Breast epithelium (tissue), 4 donors: ENCODE data around the gene VPS37D. TPM values are rescaled to one million over a fixed set of nuclear protein-coding genes. Genes with fewer than 3 reads are reported as not detected.

Experiments used
- DNase-seq, 2 donors: peaks; one replicate each; pipeline ENCODE4 v3.0.0-alpha.2; 2019; ENCODE audit warnings: low spot score in 2 of 2
- H3K27ac ChIP-seq, 2 donors: fragments of 200-600 bp; sonication (generic) in 1 of 2; one replicate each; pipeline ENCODE4 v1.5.1; 2016 to 2019; ENCODE audit warnings: mild to moderate bottlenecking in 1 of 2
- H3K27me3 ChIP-seq, 2 donors: fragments of 200-600 bp; sonication (generic) in 1 of 2; one replicate each; pipeline versions ENCODE4 v1.5.1 to v1.6.0; 2017 to 2019; ENCODE audit warnings: control low read depth in 1 of 2, mild to moderate bottlenecking in 1 of 2
- H3K36me3 ChIP-seq: fragments of 200-600 bp; one replicate; pipeline ENCODE4 v1.5.1; 2019
- H3K4me1 ChIP-seq, 2 donors: fragments of 200-600 bp; sonication (generic); one replicate each; pipeline ENCODE4 v1.5.1; 2016 to 2019; ENCODE audit warnings: control low read depth in 1 of 2
- H3K4me3 ChIP-seq, 3 donors: fragments of 200-600 bp; sonication (generic); 1 replicate in 2 of 3; 2 replicates in 1 of 3; pipeline ENCODE4 v1.5.1; 2016 to 2019; ENCODE audit warnings: mild to moderate bottlenecking in 3 of 3, moderate library complexity in 2 of 3
- H3K9me3 ChIP-seq, 2 donors: fragments of 200-600 bp; sonication (generic) in 1 of 2; one replicate each; pipeline ENCODE4 v1.5.1; 2016 to 2019; ENCODE audit warnings: control low read depth in 1 of 2
- CTCF ChIP-seq, 3 donors: fragments of 450-650 bp; IDR thresholded peaks; one replicate each; pipeline ENCODE4 v1.5.1; 2016 to 2017; ENCODE audit warnings: antibody characterized with exemption in 3 of 3, mild to moderate bottlenecking in 3 of 3, moderate library complexity in 3 of 3
- POLR2A ChIP-seq: fragments of 450-650 bp; IDR thresholded peaks from one replicate; pipeline ENCODE4 v1.6.1; 2016; ENCODE audit warnings: antibody characterized with exemption, mild to moderate bottlenecking, moderate library complexity
- POLR2AphosphoS5 ChIP-seq, 3 donors: sonication (generic); formaldehyde crosslinking; IDR thresholded peaks; one replicate each; pipeline ENCODE4 v1.6.1; 2017; ENCODE audit warnings: antibody characterized with exemption in 3 of 3
- intact Hi-C: fragments of 100-400 bp; cut with DNase I; formaldehyde crosslinking; loops from one replicate; pipeline ENCODE4 v1.15.1; 2023; ENCODE audit warnings: low total_unique reads
- total RNA-seq, 3 donors: library from RNA; depleted of rRNA; stranded (reverse); fragments of >200 nt; gene quantifications; one replicate each; pipeline ENCODE4 v1.1.0, GENCODE V29; 2016

VPS37D gene
- total RNA-seq, 3 donors from 2014 or later: 3.5 to 5.9 (median 3.8) TPM

DNA sequence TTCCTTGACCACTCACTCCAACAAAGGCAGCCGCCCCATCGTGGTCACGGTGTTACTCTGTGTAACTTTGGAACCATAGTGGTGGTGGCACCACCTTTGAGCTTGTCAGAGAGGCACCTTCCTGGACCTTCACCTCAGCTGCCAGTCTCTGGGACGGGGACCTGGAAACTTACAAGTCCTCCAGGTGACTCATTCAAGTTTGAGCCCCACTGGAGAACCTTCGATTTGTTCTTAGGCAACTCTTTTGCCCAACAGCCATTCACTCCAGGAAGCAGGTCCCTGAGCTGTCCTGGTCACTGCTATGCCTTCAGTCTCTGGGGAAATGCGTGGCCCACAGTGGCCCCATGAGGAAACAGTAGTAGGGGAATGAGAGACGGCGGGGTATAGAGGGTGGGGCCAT, 34.6 kb downstream of the VPS37D start:
- Histone ChIP-seq H3K36me3 (no peaks in the 10 kb centered on the region), H3K4me3 (no peak overlapping the region), H3K27me3 (no peaks in the 10 kb centered on the region), H3K4me1 (no peaks in the 10 kb centered on the region), H3K9me3 (no peaks in the 10 kb centered on the region), H3K27ac (no peak overlapping the region)
- TF ChIP-seq CTCF (IDR thresholded peaks at IDR 0.05) (no peak), POLR2A (no peak), POLR2AphosphoS5 (IDR thresholded peaks at IDR 0.05) (no peak)
- DNase-seq: no peak
- intact Hi-C loops: no loop called here

GRCh38 chr7:73702665-73703064, 35.0 kb downstream of the VPS37D start:
- H3K36me3 ChIP-seq: no peaks in the 10 kb centered on the region

GRCh38 chr7:73703225-73703624, 35.6 kb downstream of the VPS37D start:
- H3K9me3 ChIP-seq: no peaks in the 10 kb centered on the region
- H3K36me3 ChIP-seq: no peaks in the 10 kb centered on the region
- H3K27ac ChIP-seq: no peak overlapping the region
- H3K4me3 ChIP-seq: no peak overlapping the region
- H3K4me1 ChIP-seq: no peaks in the 10 kb centered on the region
- no peaks in the 10 kb centered on the region for H3K27me3 ChIP-seq
- no peak for DNase-seq
- intact Hi-C loops: no loop called here
- TF ChIP-seq POLR2AphosphoS5 (IDR thresholded peaks at IDR 0.05) (no peak), CTCF (IDR thresholded peaks at IDR 0.05) (no peak), POLR2A (no peak)

More at GRCh38 chr7:73702665-73703064, 35.0 kb downstream of the VPS37D start:
- Histone ChIP-seq H3K4me1 (no peaks in the 10 kb centered on the region), H3K27ac (no peak overlapping the region), H3K9me3 (no peaks in the 10 kb centered on the region), H3K4me3 (no peak overlapping the region), H3K27me3 (no peaks in the 10 kb centered on the region)
- intact Hi-C loops: no loop called here
- DNase-seq: no peak
- TF ChIP-seq POLR2A: no peak
- TF ChIP-seq POLR2AphosphoS5 (IDR thresholded peaks at IDR 0.05): no peak
- TF ChIP-seq CTCF (IDR thresholded peaks at IDR 0.05): no peak

DNA sequence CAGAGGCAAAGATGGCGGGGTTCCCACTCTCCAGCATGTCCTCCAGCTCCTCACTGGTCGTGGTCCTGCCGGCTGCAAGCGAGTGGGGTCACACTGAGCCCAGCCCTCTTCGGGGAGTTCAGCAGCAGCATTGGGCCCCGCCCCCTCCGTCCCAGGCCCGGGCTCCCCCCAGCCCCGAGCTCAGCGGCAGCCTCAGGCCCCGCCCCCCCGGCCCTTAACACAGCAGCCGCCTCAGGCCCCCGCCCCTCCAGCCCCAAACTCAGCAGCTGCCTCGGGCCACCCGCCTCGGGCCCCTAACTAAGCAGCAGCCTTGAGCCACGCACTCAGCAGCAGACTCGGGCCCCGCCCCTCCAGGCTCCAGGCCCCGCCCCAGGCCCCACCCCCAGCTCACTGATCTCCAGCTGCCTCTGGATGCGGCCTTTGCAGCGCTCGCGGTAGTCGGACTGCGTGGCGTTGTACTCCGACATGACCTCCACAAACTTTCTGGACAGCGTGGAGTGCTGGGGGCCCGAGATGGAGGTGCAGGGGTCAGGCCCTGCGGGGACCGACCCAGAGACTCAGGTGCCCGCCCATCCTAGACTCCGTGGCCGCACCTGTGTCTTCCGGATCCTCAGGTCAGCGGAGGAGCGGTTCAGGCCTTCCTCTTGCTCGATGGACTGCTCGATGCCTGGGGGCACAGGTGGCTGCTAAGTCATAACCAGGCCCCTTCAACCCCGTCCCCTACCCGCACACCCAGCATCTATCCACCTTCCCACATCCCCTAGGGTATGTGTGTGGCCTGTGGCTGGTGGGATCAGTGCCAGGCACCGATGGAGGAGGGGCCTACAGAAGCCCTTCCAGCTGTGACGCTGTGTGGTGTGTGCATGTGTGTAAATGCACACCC, 36.4 kb downstream of the VPS37D start:
- intact Hi-C loops: no loop called here
- Histone ChIP-seq H3K36me3 (no peaks in the 10 kb centered on the region), H3K4me3 (no peak overlapping the region), H3K27me3 (no peaks in the 10 kb centered on the region), H3K9me3 (no peaks in the 10 kb centered on the region), H3K27ac (no peak overlapping the region), H3K4me1 (no peaks in the 10 kb centered on the region)
- DNase-seq: no peak
- no peak for TF ChIP-seq CTCF (IDR thresholded peaks at IDR 0.05)
- no peak for TF ChIP-seq POLR2A
- TF ChIP-seq POLR2AphosphoS5 (IDR thresholded peaks at IDR 0.05): no peak
